Stomach (tissue), 4 donors: ENCODE measurements around the gene CERK.

Experiments used
- CTCF ChIP-seq, 7 experiments: fragments of 450-650 bp in 4 of 7; fragments of 200-600 bp in 3 of 7; sonication (generic) in 3 of 7; IDR thresholded peaks; one replicate each; pipeline ENCODE4 v1.5.1; 2016 to 2019; ENCODE audit warnings: antibody characterized with exemption in 7 of 7, control low read depth in 2 of 7, mild to moderate bottlenecking in 1 of 7
- EP300 ChIP-seq: sonication (generic); formaldehyde crosslinking; IDR thresholded peaks from one replicate; pipeline ENCODE4 v1.6.1; 2017; ENCODE audit warnings: antibody characterized with exemption
- POLR2A ChIP-seq, 4 donors: fragments of 450-650 bp; IDR thresholded peaks; one replicate each; pipeline ENCODE4 v1.6.1; 2016; ENCODE audit warnings: antibody characterized with exemption in 4 of 4, control low read depth in 2 of 4, mild to moderate bottlenecking in 1 of 4, moderate library complexity in 1 of 4
- POLR2AphosphoS5 ChIP-seq, 3 donors: sonication (generic); formaldehyde crosslinking; IDR thresholded peaks; one replicate each; pipeline ENCODE4 v1.6.1; 2016; ENCODE audit warnings: antibody characterized with exemption in 3 of 3

- no peak for TF ChIP-seq CTCF (IDR thresholded peaks at IDR 0.05)
- TF ChIP-seq POLR2A (IDR thresholded peaks at IDR 0.05), result no peak
- no peak for TF ChIP-seq POLR2AphosphoS5 (IDR thresholded peaks at IDR 0.05)
- TF ChIP-seq EP300, result no peak
Measured at GRCh38 chr22:46654927-46655595, 83.0 kb downstream of the CERK start.
